LNCaP clone FGC (cell line): ENCODE results near the gene KRT86.

ENCODE experiments used
- DNase-seq: peaks from one replicate; pipeline ENCODE4 v3.0.0-alpha.2; 2011; ENCODE audit warnings: low read depth
- H3K4me3 ChIP-seq: 2 replicates; pipeline ENCODE4 v1.5.1; 2011; ENCODE audit warnings: mild to moderate bottlenecking, low read depth, low read length, control low read depth
- CTCF ChIP-seq: IDR thresholded peaks from 2 replicates; pipeline ENCODE4 v1.5.1; 2012; ENCODE audit warnings: mild to moderate bottlenecking; ENCODE audit not compliant: control insufficient read depth, insufficient read depth; ENCODE audit errors: extremely low read depth

KRT86 gene

GRCh38 chr12:52234223-52234810, 40.1 kb upstream of the KRT86 start:
- no peak overlapping the region for H3K4me3 ChIP-seq
- TF ChIP-seq CTCF = no peak
- DNase-seq = no peak

GRCh38 chr12:52235001-52235764, 39.3 kb upstream of the KRT86 start:
- H3K4me3 ChIP-seq = no peak overlapping the region
- no peak for TF ChIP-seq CTCF
- DNase-seq = no peak

- no peak overlapping the region for H3K4me3 ChIP-seq
- DNase-seq = no peak
These were observed 38.6 kb upstream of the KRT86 start for GRCh38 chr12:52235822-52236361.

GRCh38 chr12:52236386-52237050, 37.9 kb upstream of the KRT86 start:
- no peak for TF ChIP-seq CTCF
- DNase-seq = no peak
- H3K4me3 ChIP-seq = no peak overlapping the region

More at GRCh38 chr12:52235822-52236361, 38.6 kb upstream of the KRT86 start:
- no peak for TF ChIP-seq CTCF

GRCh38 chr12:52238207-52238840, 36.1 kb upstream of the KRT86 start:
- no peak for DNase-seq
- no peak overlapping the region for H3K4me3 ChIP-seq
- TF ChIP-seq CTCF = no peak

- DNase-seq = no peak
- TF ChIP-seq CTCF = no peak
These were observed 35.4 kb upstream of the KRT86 start for GRCh38 chr12:52238916-52239646.

More at GRCh38 chr12:52238916-52239646, 35.4 kb upstream of the KRT86 start:
- H3K4me3 ChIP-seq = no peak overlapping the region
